ENCODE results near the gene C14orf132. TPM values are rescaled to one million over a fixed set of nuclear protein-coding genes. Genes with fewer than 3 reads are reported as not detected.

Gene C14orf132
- total RNA-seq, 1 donor = under 0.01 TPM

GRCh38 chr14:96081767-96082400, 42.7 kb downstream of the C14orf132 start:
- no peak for DNase-seq (ENCODE audit: low read depth in 2 of 3, low spot score in 2 of 3)

GRCh38 chr14:96082420-96083300, 43.5 kb downstream of the C14orf132 start:
- no peak for DNase-seq (ENCODE audit: low read depth in 2 of 3, low spot score in 2 of 3)

GRCh38 chr14:96083667-96084320, 44.6 kb downstream of the C14orf132 start:
- no peak for DNase-seq (ENCODE audit: low read depth in 2 of 3, low spot score in 2 of 3)

GRCh38 chr14:96084796-96085195, 45.6 kb downstream of the C14orf132 start:
- no peak for DNase-seq (ENCODE audit: low read depth in 2 of 3, low spot score in 2 of 3)

- DNase-seq (ENCODE audit: low read depth in 2 of 3, low spot score in 2 of 3) = no peak
Observed at GRCh38 chr14:96085369-96085768, 46.2 kb downstream of the C14orf132 start.

GRCh38 chr14:96086032-96086431, 46.9 kb downstream of the C14orf132 start:
- DNase-seq (ENCODE audit: low read depth in 2 of 3, low spot score in 2 of 3) = no peak

GRCh38 chr14:96086574-96087077, 47.5 kb downstream of the C14orf132 start:
- no peak for DNase-seq (ENCODE audit: low read depth in 2 of 3, low spot score in 2 of 3)

- no peak for DNase-seq (ENCODE audit: low read depth in 2 of 3, low spot score in 2 of 3)
Observed at GRCh38 chr14:96088074-96088473, 48.9 kb downstream of the C14orf132 start.

- no peak for DNase-seq (ENCODE audit: low read depth in 2 of 3, low spot score in 2 of 3)
Observed at GRCh38 chr14:96088481-96088880, 49.3 kb downstream of the C14orf132 start.

GRCh38 chr14:96088911-96089310, 49.7 kb downstream of the C14orf132 start:
- no peak for DNase-seq (ENCODE audit: low read depth in 2 of 3, low spot score in 2 of 3)

- DNase-seq (ENCODE audit: low read depth in 2 of 3, low spot score in 2 of 3) = no peak
Observed at GRCh38 chr14:96089401-96089800, 50.2 kb downstream of the C14orf132 start.

GRCh38 chr14:96090441-96091148, 51.4 kb downstream of the C14orf132 start:
- no peak for DNase-seq (ENCODE audit: low read depth in 2 of 3, low spot score in 2 of 3)

GRCh38 chr14:96091149-96091693, 52.1 kb downstream of the C14orf132 start:
- no peak for DNase-seq (ENCODE audit: low read depth in 2 of 3, low spot score in 2 of 3)

GRCh38 chr14:96091941-96092411, 52.8 kb downstream of the C14orf132 start:
- no peak for DNase-seq (ENCODE audit: low read depth in 2 of 3, low spot score in 2 of 3)

- DNase-seq (ENCODE audit: low read depth in 2 of 3, low spot score in 2 of 3) = no peak
Observed at GRCh38 chr14:96092936-96093335, 53.8 kb downstream of the C14orf132 start.

GRCh38 chr14:96094211-96094610, 55.0 kb downstream of the C14orf132 start:
- no peak for DNase-seq (ENCODE audit: low read depth in 2 of 3, low spot score in 2 of 3)

GRCh38 chr14:96094656-96095055, 55.5 kb downstream of the C14orf132 start:
- DNase-seq (ENCODE audit: low read depth in 2 of 3, low spot score in 2 of 3) = no peak

- DNase-seq (ENCODE audit: low read depth in 2 of 3, low spot score in 2 of 3) = no peak
Observed at GRCh38 chr14:96095058-96095457, 55.9 kb downstream of the C14orf132 start.

GRCh38 chr14:96095581-96096476, 56.7 kb downstream of the C14orf132 start:
- no peak for DNase-seq (ENCODE audit: low read depth in 2 of 3, low spot score in 2 of 3)
